KOPT-K1 (cell line): ENCODE measurements around the gene PDXP.

Experiments
- H3K27ac ChIP-seq: fragments of 200-600 bp; sonication (generic); 2 replicates; pipeline ENCODE4 v1.5.1; 2016; ENCODE audit warnings: antibody characterized with exemption, mild to moderate bottlenecking, low read depth, low read length; ENCODE audit not compliant: poor library complexity, severe bottlenecking
- H3K36me3 ChIP-seq: fragments of 200-600 bp; sonication (generic); 2 replicates; pipeline ENCODE4 v1.5.1; 2017; ENCODE audit warnings: antibody characterized with exemption, mild to moderate bottlenecking, low read length, moderate library complexity; ENCODE audit not compliant: insufficient read depth
- H3K9me3 ChIP-seq: fragments of 200-600 bp; sonication (generic); 2 replicates; pipeline ENCODE4 v1.5.1; 2017; ENCODE audit warnings: antibody characterized with exemption, low read length, mild to moderate bottlenecking; ENCODE audit not compliant: insufficient read depth, poor library complexity, severe bottlenecking

Gene PDXP

GRCh38 chr22:37708580-37709444 is 50.3 kb downstream of the PDXP start:
- Histone ChIP-seq H3K27ac (no peak overlapping the region), H3K36me3 (no peaks in the 10 kb centered on the region), H3K9me3 (no peaks in the 10 kb centered on the region)

- H3K36me3 ChIP-seq: no peaks in the 10 kb centered on the region
- H3K27ac ChIP-seq: no peak overlapping the region
- H3K9me3 ChIP-seq: no peaks in the 10 kb centered on the region
These were observed 50.9 kb downstream of the PDXP start for GRCh38 chr22:37709445-37709765.

- Histone ChIP-seq H3K36me3 (no peaks in the 10 kb centered on the region), H3K9me3 (no peaks in the 10 kb centered on the region), H3K27ac (no peak overlapping the region)
These were observed 52.2 kb downstream of the PDXP start for GRCh38 chr22:37710675-37711074.

GRCh38 chr22:37711490-37711889 is 53.0 kb downstream of the PDXP start:
- Histone ChIP-seq H3K9me3 (no peaks in the 10 kb centered on the region), H3K27ac (no peak overlapping the region), H3K36me3 (no peaks in the 10 kb centered on the region)

- H3K36me3 ChIP-seq: peaks cover 4% of the 10 kb centered on the region; the same call in 1 of the 2 replicates
- H3K27ac ChIP-seq: no peak overlapping the region
- H3K9me3 ChIP-seq: no peaks in the 10 kb centered on the region
These were observed 55.2 kb downstream of the PDXP start for GRCh38 chr22:37713761-37714160.

GRCh38 chr22:37714634-37715033 is 56.1 kb downstream of the PDXP start:
- Histone ChIP-seq H3K36me3 (peaks cover 4% of the 10 kb centered on the region; the same call in 1 of the 2 replicates), H3K9me3 (no peaks in the 10 kb centered on the region), H3K27ac (no peak overlapping the region)

- H3K36me3 ChIP-seq: peaks cover 4% of the 10 kb centered on the region; the same call in 1 of the 2 replicates
- no peak overlapping the region for H3K27ac ChIP-seq
- H3K9me3 ChIP-seq: no peaks in the 10 kb centered on the region
These were observed 57.2 kb downstream of the PDXP start for GRCh38 chr22:37715760-37716159.
